Measurements from ENCODE around the gene AFAP1L2.

The AFAP1L2 gene

DNA sequence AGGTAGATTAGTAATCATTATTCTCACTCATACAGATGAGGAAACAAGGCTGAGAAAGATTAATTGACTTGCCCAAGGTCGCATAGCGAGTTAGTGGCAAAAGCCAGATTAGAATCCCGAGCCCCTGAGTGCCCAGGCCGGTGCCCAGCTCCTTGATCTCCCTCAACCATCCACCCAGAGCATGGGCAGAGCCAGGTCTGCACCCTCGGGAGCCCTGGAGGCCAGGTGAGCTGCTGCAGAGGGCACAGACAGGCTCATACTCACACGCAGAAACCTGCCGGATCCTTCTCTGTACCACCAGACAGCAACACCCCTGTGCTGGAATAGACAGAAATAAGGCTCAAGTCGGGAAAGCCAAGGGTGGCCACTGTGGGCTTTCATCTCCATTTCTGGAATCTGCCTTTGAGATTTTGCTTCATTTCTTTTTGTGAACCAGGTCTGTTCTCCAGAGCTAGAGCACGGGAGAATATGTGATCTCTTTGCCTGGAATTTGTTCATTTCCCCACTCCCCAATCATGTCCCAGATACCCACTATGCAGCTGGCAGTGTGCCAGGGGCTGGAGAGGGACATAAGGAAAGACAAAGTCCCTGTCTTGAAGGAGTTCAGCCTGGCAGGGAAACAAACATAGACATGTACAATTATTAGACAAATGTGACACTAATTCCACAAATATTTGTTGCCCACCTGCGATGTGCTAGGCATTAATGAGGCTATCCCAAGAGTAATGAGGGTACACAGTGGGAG lies 5.5 kb downstream of the AFAP1L2 start:
- Histone ChIP-seq H3K27ac (ENCODE audit: low read depth, low read length) (no peak overlapping the region), H4K20me1 (ENCODE audit: low read depth, low read length) (no peaks in the 10 kb centered on the region), H3K4me3 (ENCODE audit: insufficient read depth, low read length, poor library complexity, severe bottlenecking) (no peak overlapping the region), H3K79me2 (ENCODE audit: insufficient read depth, low read length) (no peaks in the 10 kb centered on the region), H3F3A (ENCODE audit: insufficient read depth) (no peaks in the 10 kb centered on the region), H3K36me3 (ENCODE audit: low read length) (no peaks in the 10 kb centered on the region), H3K9ac (ENCODE audit: low read length) (no peak overlapping the region), H3K9me2 (replicated peaks; ENCODE audit: insufficient read depth, low read length) (no peaks in the 10 kb centered on the region), H3K9me3 (ENCODE audit: insufficient read depth, low read length) (no peaks in the 10 kb centered on the region), H3K27me3 (ENCODE audit: low read length) (no peaks in the 10 kb centered on the region), H3K4me2 (ENCODE audit: low read depth, low read length, poor library complexity, severe bottlenecking) (no peak overlapping the region), H2AFZ (ENCODE audit: low read depth, low read length, severe bottlenecking) (no peak overlapping the region)
- TF ChIP-seq CTCF (IDR thresholded peaks at IDR 0.05; ENCODE audit: insufficient read depth, low read length, poor library complexity, severe bottlenecking) (no peak), EZH2phosphoT487 (conservative IDR thresholded peaks at IDR 0.05; ENCODE audit: low read length) (no peak)

- H4K20me1 ChIP-seq (ENCODE audit: low read depth, low read length), result no peaks in the 10 kb centered on the region
- no peak overlapping the region for H2AFZ ChIP-seq (ENCODE audit: low read depth, low read length, severe bottlenecking)
- H3K27ac ChIP-seq (ENCODE audit: low read depth, low read length), result no peak overlapping the region
- no peak overlapping the region for H3K4me2 ChIP-seq (ENCODE audit: low read depth, low read length, poor library complexity, severe bottlenecking)
- H3K79me2 ChIP-seq (ENCODE audit: insufficient read depth, low read length), result no peaks in the 10 kb centered on the region
- H3F3A ChIP-seq (ENCODE audit: insufficient read depth), result no peaks in the 10 kb centered on the region
- no peak for TF ChIP-seq CTCF (IDR thresholded peaks at IDR 0.05; ENCODE audit: insufficient read depth, low read length, poor library complexity, severe bottlenecking)
- no peak for TF ChIP-seq EZH2phosphoT487 (conservative IDR thresholded peaks at IDR 0.05; ENCODE audit: low read length)
- no peaks in the 10 kb centered on the region for H3K9me3 ChIP-seq (ENCODE audit: insufficient read depth, low read length)
- no peaks in the 10 kb centered on the region for H3K27me3 ChIP-seq (ENCODE audit: low read length)
- no peak overlapping the region for H3K9ac ChIP-seq (ENCODE audit: low read length)
- H3K9me2 ChIP-seq (replicated peaks; ENCODE audit: insufficient read depth, low read length), result no peaks in the 10 kb centered on the region
- H3K4me3 ChIP-seq (ENCODE audit: insufficient read depth, low read length, poor library complexity, severe bottlenecking), result no peak overlapping the region
- H3K36me3 ChIP-seq (ENCODE audit: low read length), result no peaks in the 10 kb centered on the region
Observed at GRCh38 chr10:114397651-114398145, 6.6 kb downstream of the AFAP1L2 start.

DNA sequence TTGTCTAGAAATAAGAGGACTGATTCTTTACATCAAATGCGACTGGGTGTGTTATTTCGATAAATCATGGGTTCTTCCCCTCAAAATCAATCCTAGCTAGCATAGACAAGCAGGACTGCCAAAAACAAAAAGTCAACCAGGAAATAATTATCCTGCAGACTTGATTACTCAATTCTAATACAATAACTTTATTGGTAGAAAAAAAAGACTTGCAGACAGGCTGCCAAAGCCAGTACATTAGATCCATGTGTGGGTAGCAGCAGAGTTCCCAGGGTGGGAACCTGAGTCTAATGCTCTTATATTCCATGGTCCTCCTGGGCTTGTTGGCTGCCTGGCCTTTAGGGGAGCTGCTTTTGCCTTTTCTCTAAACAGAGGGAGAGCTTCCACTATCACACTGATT lies 7.8 kb downstream of the AFAP1L2 start:
- Histone ChIP-seq H3K9ac (ENCODE audit: low read length) (no peak overlapping the region), H3K9me2 (replicated peaks; ENCODE audit: insufficient read depth, low read length) (no peaks in the 10 kb centered on the region), H3K27ac (ENCODE audit: low read depth, low read length) (no peak overlapping the region), H3K36me3 (ENCODE audit: low read length) (no peaks in the 10 kb centered on the region), H3K4me2 (ENCODE audit: low read depth, low read length, poor library complexity, severe bottlenecking) (no peak overlapping the region), H3K79me2 (ENCODE audit: insufficient read depth, low read length) (no peaks in the 10 kb centered on the region), H3K4me3 (ENCODE audit: insufficient read depth, low read length, poor library complexity, severe bottlenecking) (no peak overlapping the region), H2AFZ (ENCODE audit: low read depth, low read length, severe bottlenecking) (no peak overlapping the region), H3K27me3 (ENCODE audit: low read length) (no peaks in the 10 kb centered on the region), H3K9me3 (ENCODE audit: insufficient read depth, low read length) (no peaks in the 10 kb centered on the region), H4K20me1 (ENCODE audit: low read depth, low read length) (no peaks in the 10 kb centered on the region), H3F3A (ENCODE audit: insufficient read depth) (no peaks in the 10 kb centered on the region)
- TF ChIP-seq EZH2phosphoT487 (conservative IDR thresholded peaks at IDR 0.05; ENCODE audit: low read length), result no peak
- no peak for TF ChIP-seq CTCF (IDR thresholded peaks at IDR 0.05; ENCODE audit: insufficient read depth, low read length, poor library complexity, severe bottlenecking)

Data from SU-DHL-6 (cell line).